ENCODE measurements around the gene GOLIM4.
"Not testable (repeated sequence)": the region's sequence is repeated elsewhere in the genome, so short reads cannot be mapped to it uniquely, and the experiment has no call there.

The GOLIM4 gene

DNA sequence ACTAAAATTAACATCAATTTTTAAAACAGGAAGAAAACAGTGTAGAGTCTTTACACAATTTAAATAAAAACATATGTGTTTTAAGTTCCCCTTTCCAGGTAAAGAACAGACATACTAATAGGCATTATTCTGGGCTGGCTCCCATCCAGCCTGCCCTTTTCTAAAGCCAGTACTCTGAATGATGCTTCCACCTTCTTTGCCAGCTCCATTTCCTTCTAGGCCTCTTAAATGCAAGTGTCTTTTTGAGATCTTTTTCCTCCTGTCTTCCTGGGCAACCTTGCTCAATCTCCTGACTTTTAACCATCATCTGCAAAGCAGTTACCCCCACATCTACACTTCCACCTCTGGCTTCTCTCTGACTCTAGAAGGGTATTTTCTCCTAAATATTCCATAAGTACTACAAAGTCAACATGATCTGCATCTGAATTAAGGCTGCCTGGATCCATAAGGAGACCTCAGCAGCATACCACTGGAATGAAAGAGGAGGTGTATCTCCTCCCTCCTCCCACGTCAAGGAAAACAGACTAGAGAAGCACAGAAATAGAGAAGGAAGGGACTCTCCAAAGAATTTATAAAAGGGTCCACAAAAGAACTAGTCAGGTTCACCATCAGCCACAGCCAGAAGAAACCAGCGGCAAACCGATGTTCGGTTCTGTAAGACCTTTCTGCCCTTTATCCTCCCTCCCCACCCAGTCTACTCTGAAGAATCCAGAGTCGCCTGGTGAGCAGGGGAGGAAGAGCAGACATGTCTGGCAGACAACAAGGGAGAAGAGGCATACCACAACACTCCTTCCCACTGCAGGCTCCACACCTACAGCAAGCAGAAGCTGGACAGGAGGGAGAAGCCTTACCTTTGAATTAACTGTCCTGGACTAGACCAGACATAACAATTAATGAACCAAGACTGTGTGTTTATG is 47.1 kb downstream of the GOLIM4 start:
- no peak for DNase-seq (ENCODE audit: low read depth, low spot score)

DNA sequence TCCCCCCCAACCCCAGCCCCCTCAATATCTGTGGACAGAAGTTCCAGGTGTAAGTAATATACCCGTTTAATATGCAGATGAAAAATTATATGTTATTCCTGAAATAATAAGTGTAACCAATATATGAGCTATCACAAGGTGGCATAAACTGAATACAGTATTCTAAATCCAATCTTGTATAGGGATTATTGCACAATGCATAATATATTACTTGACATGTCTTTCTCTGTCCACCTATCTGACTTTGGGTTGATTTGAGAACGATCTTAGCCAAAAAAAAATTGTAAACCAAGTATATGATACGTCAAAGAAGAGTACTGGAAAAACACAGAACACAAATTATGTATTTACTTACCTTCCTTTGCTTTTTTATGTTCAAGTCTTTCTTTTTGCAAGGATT is 47.8 kb downstream of the GOLIM4 start:
- DNase-seq (ENCODE audit: low read depth, low spot score): no peak

DNA sequence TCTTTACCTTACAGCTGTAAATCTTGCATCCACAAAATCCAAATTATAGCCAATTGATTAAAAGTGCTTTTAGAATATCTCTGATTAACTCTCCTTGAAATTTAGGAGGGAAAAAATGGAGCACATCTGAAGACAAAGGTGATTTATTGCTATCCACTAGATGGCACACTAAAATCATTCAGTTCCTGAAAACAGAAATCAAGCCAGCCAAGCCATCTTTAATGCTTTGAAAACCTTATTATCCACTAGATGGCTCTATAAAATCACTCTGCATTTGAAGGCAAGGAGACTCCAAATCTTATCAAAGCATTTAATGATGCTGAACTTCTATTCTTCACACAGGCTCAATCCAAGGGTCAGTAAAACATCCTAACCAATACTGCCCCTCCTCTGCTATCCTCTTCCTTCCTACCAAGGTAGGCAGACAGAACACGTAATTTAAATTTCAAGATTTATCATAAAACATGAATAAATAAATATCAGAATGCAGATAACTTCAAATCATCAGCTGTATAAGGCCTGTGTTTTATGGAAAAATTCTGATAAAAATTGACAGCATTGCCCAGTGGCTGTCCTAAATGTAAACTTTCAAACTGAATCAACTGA is 48.4 kb downstream of the GOLIM4 start:
- no peak for DNase-seq (ENCODE audit: low read depth, low spot score)

DNA sequence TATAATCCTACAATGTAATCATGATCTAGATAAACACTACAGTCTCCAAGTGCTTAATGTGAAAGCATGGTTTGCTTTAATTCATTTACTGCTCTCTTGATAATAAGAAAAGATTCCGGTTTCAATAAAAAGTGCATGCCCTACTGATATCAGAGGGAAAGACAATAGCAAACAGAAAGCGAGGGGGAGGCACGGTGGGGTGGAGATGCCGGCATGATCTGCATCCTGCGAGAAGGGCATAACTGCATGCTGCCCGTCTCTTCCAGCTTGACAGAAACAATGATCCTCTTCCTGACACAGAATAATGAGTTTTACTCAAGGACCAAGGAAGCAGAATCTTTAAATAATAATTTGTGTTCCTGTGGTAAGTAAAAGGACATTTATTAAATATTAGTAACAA is 51.7 kb downstream of the GOLIM4 start:
- DNase-seq (ENCODE audit: low read depth, low spot score): no peak

DNA sequence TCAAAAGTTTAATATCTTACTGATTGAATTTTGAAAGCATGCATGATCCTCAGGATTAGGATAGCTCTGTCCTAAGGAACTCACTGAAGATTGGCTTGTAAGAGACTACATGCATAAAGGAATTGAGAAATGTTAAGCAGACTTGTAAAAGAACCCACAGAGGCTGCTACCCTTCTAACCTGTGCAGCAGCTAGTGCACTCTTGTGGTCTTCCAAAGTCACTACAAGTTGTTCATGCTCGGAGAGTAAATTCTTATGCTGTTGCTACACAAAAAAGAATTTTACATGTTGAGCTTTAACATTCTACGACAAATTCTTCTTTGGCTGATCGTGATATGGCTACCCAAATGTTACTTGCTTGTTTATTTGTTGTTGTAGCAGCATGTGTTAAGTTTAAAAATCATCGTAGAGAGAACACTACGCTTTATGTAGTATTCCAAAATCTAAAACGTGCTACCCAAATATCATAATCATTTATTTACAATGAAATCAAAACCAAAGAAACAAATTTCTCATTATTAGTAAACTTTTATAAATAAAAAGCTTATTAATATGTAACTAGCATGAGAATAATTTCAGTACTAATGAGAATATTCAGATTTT is 55.0 kb downstream of the GOLIM4 start:
- no peak for DNase-seq (ENCODE audit: low read depth, low spot score)

DNA sequence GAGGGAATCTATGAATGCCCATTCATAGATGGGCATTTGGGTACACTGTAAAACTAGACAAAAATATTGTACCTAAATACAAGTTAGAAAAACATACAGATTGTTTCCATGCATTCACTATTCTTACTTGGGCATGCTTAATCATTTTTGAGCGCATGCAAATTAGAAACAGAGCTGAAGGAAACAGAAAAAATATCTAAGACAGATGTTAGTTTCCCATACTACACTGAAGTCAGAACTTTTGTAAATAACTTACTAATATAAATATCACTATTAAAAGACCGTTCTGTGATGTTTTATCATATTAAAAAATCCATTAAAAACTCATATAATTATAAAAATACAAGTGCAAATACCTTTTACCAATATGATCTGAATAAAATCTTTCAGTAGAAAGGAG is 58.7 kb downstream of the GOLIM4 start:
- no peak for DNase-seq (ENCODE audit: low read depth, low spot score)

DNA sequence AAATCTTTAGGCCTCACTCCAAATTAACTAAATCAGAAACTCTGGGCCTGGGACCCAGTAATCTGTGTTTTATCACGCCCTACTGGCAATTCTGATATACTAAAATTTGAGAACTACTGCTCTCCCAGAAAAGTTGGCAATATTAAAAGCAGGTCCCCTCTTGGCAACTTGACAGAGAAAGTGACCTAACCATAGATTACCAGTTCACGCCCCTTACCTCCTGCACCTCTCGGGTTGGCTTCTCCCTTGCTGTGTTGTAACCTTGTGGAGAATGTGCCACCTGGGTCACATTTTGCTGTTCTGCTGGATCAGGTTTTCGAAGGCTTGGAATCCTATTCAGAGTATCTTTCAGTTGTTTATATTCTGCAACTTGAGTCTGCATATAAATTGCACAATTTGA is 59.1 kb downstream of the GOLIM4 start:
- no peak for DNase-seq (ENCODE audit: low read depth, low spot score)

DNA sequence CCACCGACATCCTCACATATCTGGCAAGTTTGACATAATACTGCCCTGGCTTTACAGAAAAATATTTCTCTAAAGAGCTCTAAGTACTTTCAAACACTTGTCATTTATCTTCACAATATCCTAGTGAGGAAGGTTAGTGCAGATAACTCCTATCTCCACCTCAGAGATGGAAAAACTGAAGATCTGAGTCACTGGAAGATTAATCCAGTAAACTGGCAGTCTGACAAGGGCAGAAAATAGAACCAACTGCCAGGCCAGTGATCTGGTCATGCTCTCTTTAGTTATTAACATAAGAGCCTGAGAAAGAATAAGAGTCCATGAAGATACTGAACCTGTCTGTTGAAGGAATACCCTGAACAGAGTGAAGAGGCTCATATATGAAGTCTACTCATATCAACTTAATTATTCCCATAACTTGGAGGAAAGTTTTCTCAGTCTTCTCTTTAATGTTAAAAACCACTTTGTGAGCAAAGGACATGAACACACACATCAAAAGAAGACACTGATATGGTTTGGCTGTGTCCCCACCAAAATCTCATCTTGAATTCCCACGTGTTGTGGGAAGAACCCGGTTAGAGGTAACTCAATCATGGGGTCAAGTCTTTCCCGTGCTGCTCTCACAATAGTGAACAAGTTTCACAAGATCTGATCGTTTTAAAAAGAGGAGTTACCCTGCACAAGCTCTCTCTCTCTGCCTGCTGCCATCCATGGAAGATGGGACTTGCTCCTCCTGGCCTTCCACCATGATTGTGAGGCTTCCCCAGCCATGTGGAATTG is 61.4 kb downstream of the GOLIM4 start:
- no peak for DNase-seq (ENCODE audit: low read depth, low spot score)

DNA sequence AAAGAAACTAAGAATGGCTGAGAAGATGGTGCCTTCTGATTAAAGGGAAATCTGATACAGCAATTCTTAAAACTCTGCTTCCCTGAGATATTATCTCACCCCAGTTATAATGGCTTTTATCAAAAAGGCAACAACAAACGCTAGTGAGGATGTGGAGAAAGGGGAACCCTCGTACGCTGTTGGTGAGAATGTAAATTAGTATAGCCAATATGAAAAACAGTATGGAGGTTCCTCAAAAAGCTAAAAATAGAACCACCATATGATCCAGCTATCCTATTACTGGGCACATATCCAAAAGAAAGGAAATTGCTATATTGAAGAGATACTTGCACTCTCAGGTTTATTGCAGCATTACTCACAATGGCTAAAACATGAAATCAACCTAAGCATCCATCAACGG is 65.1 kb downstream of the GOLIM4 start:
- DNase-seq (ENCODE audit: low read depth, low spot score): no peak

DNA sequence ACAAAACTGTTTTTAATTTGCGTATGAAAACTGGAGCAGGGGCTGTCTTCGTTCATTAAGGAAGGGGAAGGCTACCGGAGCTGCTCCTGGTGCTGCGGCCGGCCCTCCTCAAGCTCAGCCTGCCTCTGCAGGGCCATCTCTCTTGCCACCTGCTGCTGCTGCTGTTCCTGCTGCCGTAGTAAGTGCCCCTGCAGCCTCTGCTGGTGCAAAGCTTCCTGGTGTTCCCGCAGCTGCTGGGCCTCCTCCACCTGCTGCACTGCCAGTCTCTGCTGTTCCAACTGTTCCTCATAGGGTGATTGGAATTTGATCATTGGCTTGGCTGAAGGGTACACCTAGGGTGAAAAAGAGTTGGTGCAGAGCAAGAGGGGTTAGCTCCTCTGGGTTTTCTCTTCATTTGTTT is 66.0 kb downstream of the GOLIM4 start:
- DNase-seq (ENCODE audit: low read depth, low spot score): no peak

DNA sequence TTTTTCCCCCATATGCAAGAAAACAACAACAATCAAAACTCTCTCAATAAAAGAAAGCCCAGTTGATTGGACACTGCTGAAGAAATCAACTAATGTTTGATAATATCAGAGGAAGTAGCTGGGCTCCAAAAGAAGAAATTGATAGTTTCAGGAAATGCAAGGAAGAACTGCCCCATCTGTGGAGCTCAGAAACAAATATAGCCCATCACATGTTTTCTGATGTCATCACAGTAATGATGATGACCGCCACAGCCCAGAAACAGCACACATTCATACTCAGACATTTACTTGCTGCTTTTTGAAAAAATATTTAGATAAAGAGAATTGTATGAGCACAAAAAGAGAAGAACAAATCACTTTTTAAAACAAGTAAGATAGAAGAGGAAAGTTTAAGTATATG is 67.6 kb downstream of the GOLIM4 start:
- DNase-seq (ENCODE audit: low read depth, low spot score): no peak

DNA sequence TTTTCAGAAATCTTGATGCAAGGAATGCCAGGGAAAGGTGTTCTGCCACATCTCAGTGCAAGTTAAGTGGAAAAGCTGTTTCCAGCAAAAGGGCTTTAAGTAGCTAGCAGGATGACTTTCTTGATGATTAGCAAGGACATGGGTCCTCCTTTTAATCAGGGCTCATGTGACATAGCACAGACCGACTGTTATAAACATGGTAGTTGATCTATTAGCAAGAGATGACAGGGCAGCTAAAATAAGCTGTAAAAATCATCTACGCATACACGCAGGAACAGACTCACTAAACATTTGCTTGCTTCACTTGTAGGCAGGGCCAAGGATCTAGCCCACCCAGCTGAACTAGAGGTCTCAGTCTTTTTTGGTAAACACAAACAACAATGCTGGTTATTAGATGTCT is 69.0 kb downstream of the GOLIM4 start:
- no peak for DNase-seq (ENCODE audit: low read depth, low spot score)

DNA sequence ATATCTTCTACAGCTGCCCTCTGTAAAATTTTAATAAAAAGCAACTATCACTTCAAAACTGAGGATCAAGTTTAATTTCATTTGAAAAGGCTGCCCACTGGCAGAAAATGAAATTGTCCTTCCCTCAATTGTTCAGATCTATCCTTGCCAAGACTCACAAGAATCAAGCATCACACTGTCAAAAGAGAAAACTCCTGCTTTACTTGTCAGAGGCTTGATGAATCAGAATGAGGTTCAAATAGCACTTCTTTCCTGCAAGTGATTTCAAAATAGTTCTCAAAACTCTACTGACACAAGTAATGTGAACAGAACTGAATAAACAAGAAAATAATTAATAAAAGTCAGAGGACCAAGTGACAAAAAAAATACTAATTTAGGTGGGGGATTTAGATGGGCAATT is 70.6 kb downstream of the GOLIM4 start:
- DNase-seq (ENCODE audit: low read depth, low spot score): no peak

DNA sequence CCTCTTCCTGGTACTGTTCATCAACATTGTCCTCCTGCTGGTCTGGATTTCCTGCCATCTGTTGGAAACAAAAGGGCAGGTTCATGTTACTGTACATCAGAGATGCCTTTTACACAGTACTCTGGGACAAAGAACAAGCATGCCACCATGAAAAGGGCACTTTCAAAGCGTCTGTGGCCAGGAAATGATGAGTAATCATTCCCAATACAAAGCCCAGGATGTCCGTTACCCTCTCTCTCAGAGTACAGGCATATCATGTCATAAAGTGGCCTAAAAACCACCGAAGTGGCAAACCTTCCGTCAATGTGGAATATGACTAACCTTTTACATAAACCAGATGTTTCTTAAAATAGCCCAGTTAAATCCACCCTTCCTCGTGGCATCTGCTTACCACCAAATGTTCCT is 71.2 kb downstream of the GOLIM4 start:
- DNase-seq (ENCODE audit: low read depth, low spot score): no peak

DNA sequence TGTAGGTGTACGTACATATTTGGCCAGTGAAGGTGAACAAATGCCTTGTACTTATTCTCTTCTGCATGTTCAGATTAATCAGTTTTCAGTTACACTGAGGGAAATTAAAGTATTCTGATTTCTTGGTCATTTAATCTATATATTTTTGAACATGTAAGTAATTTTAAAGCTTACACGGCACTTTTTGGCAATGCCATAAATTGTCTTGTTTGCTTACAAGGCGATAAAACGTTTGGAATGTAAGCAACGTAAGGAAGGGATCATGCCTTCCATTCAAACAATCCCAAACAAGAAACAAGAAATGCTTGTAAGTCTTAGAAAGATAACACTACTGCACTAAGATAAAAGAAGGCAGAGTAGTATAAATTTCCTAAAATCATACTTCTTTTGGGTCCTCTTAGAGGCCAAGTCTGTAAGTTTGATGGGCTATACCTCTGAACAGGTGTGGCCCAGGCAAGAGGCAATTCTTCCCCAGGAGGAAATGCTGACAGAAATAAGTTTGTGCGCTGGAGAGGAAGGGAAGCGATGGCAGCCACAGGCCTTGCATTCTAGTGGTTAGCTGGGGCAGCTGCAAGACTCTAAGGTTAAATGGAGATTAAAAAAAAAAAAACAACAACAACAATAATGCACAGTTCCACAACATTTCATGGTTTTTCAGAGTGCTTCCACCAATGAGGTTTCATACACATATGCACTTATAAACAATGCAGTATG is 73.8 kb downstream of the GOLIM4 start:
- no peak for DNase-seq (ENCODE audit: low read depth, low spot score)

DNA sequence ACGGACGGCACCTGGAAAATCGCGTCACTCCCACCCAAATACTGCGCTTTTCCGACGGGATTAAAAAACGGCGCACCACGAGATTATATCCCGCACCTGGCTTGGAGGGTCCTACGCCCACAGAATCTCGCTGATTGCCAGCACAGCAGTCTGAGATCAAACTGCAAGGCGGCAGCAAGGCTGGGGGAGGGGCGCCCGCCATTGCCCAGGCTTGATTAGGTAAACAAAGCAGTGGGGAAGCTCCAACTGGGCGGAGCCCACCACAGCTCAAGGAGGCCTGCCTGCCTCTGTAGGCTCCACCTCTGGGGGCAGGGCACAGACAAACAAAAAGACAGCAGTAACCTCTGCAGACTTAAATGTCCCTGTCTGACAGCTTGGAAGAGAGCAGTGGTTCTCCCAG is 84.4 kb downstream of the GOLIM4 start:
- DNase-seq (ENCODE audit: low read depth, low spot score): not testable (repeated sequence)

DNA sequence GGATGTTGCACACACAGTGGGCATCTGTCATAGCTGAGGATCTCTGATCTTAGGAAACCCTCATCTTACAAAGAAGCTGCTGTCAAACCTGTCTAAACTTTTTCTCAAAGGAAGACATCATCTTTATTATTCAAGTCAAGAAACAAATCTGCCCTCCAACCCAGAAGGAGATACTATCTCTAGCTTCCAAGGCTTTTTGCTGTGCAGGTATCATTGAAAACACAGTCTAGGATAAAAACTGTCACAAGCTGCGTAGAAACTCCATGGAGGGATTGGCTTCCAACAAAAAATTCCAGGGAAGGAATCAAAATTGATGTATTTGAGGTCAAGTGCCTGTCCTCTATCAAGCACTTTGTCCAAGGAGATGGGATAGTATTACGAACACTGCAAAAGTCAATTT is 89.1 kb downstream of the GOLIM4 start:
- no peak for DNase-seq (ENCODE audit: low read depth, low spot score)

DNA sequence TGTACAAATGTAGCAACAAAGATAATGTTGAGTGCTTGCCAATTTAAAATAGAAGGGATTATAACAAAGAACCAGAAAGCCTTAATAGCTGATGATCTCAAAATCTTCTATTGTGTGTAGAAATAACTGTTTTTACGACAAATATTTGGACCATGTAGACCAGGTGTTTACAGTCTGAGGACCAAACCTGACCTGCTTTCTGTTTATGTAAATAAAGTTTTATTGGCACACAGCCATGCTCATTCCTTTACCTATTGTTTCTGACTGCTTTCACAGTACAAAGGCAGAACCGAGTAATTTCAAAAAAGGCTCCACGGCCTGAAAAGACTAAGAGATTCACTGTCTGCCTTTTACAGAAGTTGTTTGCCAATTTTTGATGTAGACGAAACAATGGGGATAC is 91.8 kb downstream of the GOLIM4 start:
- no peak for DNase-seq (ENCODE audit: low read depth, low spot score)

DNA sequence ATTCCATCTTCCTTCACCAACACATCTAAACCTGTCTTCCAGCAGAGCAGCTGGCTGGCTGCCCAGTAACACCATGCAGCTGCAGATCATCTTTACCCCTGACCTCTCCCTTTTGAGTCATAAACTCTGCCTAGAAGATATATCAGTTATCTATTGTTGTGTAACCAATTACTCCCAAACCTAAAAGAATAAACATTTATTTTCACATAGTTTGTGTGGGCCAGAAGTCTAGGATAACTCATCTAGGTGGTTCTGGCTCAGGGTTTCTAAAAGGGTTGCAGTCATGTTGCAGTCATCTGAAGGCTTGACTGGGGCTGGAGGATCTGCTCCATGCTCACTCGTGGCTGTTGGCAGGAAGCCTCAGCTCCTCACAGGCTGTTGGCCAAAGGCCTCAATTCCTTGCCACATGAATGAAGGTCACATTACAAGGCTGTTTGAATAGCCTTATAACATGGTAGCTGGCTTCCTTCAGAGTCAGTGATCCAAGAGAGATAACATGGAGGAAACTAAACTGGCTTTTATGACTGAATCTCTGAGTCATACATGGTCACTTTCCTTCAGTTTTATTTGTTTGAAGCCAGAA is 92.8 kb downstream of the GOLIM4 start:
- DNase-seq (ENCODE audit: low read depth, low spot score): no peak

DNA sequence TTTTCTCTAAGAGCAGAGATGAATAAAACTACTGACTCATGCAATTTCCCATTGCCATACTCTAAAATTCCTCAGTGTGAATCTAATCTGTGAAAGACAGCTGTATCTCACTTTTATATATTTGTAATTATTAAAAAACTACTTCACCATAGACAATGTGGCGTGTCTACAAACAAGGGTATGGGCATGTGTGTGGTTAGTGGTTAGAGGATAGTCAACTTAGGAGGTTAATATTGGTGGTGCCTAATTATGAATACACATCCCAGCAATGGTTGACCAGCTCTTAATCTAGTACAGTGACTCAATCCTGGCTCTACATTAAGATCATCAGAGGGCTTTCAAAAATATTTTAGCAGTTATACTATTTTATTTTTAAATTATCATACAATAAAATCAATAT is 94.5 kb downstream of the GOLIM4 start:
- DNase-seq (ENCODE audit: low read depth, low spot score): no peak

DNA sequence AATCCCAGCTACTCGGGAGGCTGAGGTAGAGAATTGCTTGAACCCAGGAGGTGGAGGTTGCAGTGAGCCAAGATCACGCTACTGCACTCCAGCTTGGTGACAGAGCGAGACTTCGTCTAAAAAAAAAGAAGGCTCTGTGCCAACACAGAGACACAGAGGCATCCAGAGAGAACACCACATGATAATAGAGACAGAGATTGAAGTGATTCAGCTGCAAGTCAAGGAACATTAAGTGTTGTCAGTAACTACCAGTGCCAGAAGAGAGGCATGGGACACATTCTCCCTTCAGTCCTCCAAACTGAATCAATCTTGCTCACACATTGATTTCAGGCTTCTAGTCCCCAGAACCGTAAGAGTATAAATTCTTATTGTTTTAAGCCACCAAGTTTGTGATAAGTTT is 97.5 kb downstream of the GOLIM4 start:
- DNase-seq (ENCODE audit: low read depth, low spot score): no peak
